MCF 10A (cell line): ENCODE data around the gene CAMKMT. TPM values are rescaled to one million over a fixed set of nuclear protein-coding genes. Genes with fewer than 3 reads are reported as not detected.

Experiments
- BruUV-seq: library from RNA; stranded (reverse); fragments of 400-500 nt; replicated peaks from 2 replicates; lab custom pipeline; 2021; lab: Mats Ljungman, UMichigan
- CTCF ChIA-PET: fragments of 300-600 bp; sonication (Branson Sonifier 250); formaldehyde crosslinking; extraction: SDS; loops from one replicate; lab custom pipeline; 2021; ENCODE audit warnings: antibody characterized with exemption, inconsistent platforms; lab: Yijun Ruan, JAX
- POLR2A ChIA-PET: fragments of 300-600, 350-650 bp; sonication (Branson Sonifier 250); formaldehyde crosslinking; extraction: SDS; loops from one replicate; lab custom pipeline; 2020; ENCODE audit warnings: antibody characterized with exemption, inconsistent platforms; lab: Yijun Ruan, JAX
- DNase-seq: peaks from one replicate; pipeline ENCODE4 v3.0.0-alpha.2; 2018; ENCODE audit not compliant: unreplicated experiment
- H3K27ac Mint-ChIP-seq: one replicate; pipeline ENCODE4 v1.8.0; 2022; ENCODE audit warnings: mild to moderate bottlenecking, low read depth, mixed read lengths; ENCODE audit not compliant: unreplicated experiment
- H3K27me3 Mint-ChIP-seq: one replicate; pipeline ENCODE4 v1.8.0; 2022; ENCODE audit warnings: mixed read lengths; ENCODE audit not compliant: insufficient read depth, unreplicated experiment
- H3K36me3 Mint-ChIP-seq: one replicate; pipeline ENCODE4 v1.8.0; 2022; ENCODE audit warnings: mild to moderate bottlenecking, moderate library complexity, mixed read lengths; ENCODE audit not compliant: insufficient read depth, unreplicated experiment
- H3K4me1 Mint-ChIP-seq: one replicate; pipeline ENCODE4 v1.8.0; 2022; ENCODE audit warnings: mixed read lengths; ENCODE audit not compliant: insufficient read depth, unreplicated experiment
- H3K4me3 Mint-ChIP-seq: one replicate; pipeline ENCODE4 v1.8.0; 2022; ENCODE audit warnings: mild to moderate bottlenecking, moderate library complexity, mixed read lengths; ENCODE audit not compliant: unreplicated experiment
- H3K9me3 Mint-ChIP-seq: one replicate; pipeline ENCODE4 v1.8.0; 2022; ENCODE audit warnings: mixed read lengths; ENCODE audit not compliant: unreplicated experiment
- intact Hi-C: fragments of 100-400 bp; cut with micrococcal nuclease; formaldehyde crosslinking; loops from 2 replicates; pipeline ENCODE4 v1.14.1; 2022
- total RNA-seq: library from RNA; stranded (reverse); gene quantifications from 2 replicates; pipeline ENCODE4 v1.2.3, GENCODE V29; 2022
- TF ChIP-seq, protein P1 (sequence below): fragments of 200-600 bp; IDR thresholded peaks from one replicate; pipeline ENCODE4 v1.8.0; 2022; ENCODE audit warnings: antibody characterized with exemption, mild to moderate bottlenecking; ENCODE audit not compliant: unreplicated experiment

CAMKMT gene
- total RNA-seq, 1 experiment from 2014 or later = 9.9 TPM

DNA sequence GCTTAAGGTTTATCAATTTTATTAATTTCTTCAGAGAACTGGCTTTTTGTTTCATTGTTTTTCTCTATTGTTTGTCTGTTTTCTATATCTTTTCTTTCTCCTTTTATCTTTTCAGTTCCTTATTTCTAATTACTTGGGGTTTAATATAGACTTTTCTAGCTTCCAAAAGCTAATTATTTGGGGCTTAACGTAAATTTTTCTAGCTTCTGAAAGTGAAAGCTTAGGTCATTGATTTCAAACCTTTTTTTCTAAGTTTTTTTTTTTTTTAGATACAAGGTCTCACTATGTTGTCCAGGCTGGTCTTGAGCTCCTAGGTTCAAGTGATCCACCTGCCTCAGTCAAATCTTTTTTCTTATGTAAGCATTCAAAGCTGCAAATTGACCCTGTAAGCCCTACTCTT lies 266.6 kb downstream of the CAMKMT start:
- POLR2A ChIA-PET = interaction anchor here (0.5 kb wide), 1 partner anchor 135 kb away, joined by 3 read pairs; no protein-coding TSS in a partner anchor
- no peak overlapping the region for H3K27ac Mint-ChIP-seq
- TF ChIP-seq, protein P1, sequence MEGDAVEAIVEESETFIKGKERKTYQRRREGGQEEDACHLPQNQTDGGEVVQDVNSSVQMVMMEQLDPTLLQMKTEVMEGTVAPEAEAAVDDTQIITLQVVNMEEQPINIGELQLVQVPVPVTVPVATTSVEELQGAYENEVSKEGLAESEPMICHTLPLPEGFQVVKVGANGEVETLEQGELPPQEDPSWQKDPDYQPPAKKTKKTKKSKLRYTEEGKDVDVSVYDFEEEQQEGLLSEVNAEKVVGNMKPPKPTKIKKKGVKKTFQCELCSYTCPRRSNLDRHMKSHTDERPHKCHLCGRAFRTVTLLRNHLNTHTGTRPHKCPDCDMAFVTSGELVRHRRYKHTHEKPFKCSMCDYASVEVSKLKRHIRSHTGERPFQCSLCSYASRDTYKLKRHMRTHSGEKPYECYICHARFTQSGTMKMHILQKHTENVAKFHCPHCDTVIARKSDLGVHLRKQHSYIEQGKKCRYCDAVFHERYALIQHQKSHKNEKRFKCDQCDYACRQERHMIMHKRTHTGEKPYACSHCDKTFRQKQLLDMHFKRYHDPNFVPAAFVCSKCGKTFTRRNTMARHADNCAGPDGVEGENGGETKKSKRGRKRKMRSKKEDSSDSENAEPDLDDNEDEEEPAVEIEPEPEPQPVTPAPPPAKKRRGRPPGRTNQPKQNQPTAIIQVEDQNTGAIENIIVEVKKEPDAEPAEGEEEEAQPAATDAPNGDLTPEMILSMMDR = no peak
- BruUV-seq = no TSS peak
- CTCF ChIA-PET = interaction anchor here (0.7 to 1.2 kb wide), 4 partner anchors 10 to 902 kb away, joined by 3 to 4 read pairs (median 3); no protein-coding TSS in a partner anchor
- H3K36me3 Mint-ChIP-seq = no peaks in the 10 kb centered on the region
- H3K4me3 Mint-ChIP-seq = no peak overlapping the region
- no peak for DNase-seq
- H3K4me1 Mint-ChIP-seq = no peaks in the 10 kb centered on the region
- H3K9me3 Mint-ChIP-seq = peaks cover 4% of the 10 kb centered on the region
- intact Hi-C loops = no loop called here
- H3K27me3 Mint-ChIP-seq = no peaks in the 10 kb centered on the region

DNA sequence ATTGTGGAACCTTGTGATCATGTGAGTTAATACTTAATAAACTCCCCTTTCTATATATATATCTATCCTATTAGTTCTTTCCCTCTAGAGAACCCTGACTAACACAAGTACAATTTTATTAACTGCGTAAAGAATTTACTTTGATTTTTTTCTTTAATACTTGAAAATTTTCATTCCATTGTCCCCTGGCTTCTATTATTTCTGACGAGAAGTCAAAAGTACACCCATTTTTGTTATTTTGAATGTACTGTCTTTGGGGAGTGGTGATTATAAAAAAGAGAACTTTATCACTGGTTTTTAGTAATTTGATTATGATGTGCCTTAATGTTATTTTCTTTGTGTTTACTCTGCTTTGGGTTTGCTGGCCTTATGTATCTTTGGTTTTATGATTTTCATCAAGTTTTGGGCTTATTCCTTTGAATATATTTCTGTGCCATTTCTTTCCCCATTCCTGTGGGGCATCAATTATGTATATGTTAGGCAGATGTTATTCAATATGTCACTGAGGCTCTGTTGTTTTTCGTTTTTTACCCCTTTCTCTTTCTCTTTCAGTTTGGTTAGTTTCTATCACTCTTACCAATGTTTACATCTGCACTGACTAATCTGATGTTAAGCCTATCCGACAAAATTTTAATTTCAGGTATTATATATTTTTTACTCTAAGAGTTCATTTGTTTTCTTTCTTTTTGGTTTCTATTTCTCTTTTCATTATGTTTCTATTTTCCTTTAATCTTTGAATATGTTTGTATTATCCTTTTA lies 271.4 kb downstream of the CAMKMT start:
- CTCF ChIA-PET = no interaction called here
- intact Hi-C loops = no loop called here

DNA sequence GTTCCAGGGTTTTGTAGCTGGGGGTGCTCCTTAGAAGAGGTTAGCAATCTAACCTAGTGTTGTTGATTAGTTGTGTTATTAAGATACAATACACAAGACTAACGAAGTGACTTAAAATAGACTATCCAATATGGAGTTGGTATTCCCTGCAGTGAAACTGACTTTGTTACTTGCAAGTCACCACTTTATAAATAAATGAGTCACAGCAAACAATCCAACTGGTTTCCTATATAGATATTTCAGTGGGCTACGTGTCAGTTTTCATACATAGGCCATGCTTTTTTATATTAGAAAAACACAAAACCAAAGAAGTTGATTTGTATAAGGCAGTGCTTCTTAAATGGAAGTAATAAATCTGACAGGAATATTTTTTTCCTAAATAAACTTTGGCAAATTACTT lies 274.0 kb downstream of the CAMKMT start:
- Mint-ChIP-seq H3K4me3 (no peak overlapping the region), H3K27ac (no peak overlapping the region), H3K9me3 (peaks cover 16% of the 10 kb centered on the region), H3K4me1 (no peaks in the 10 kb centered on the region), H3K36me3 (no peaks in the 10 kb centered on the region), H3K27me3 (no peaks in the 10 kb centered on the region)
- intact Hi-C loops = no loop called here
- DNase-seq = no peak
- ChIA-PET POLR2A (interaction anchor here (1.0 kb wide), 1 partner anchor 11 kb away, joined by 3 read pairs; no protein-coding TSS in a partner anchor), CTCF (interaction anchor here (0.9 kb wide), 1 partner anchor 81 kb away, joined by 3 read pairs; no protein-coding TSS in a partner anchor)
- TF ChIP-seq, protein P1 = no peak
- BruUV-seq = no TSS peak

More for the DNA sequence above, 271.4 kb downstream of the CAMKMT start:
- H3K4me1 Mint-ChIP-seq = no peaks in the 10 kb centered on the region
- H3K36me3 Mint-ChIP-seq = no peaks in the 10 kb centered on the region
- H3K9me3 Mint-ChIP-seq = peaks cover 16% of the 10 kb centered on the region
- no peak for DNase-seq
- H3K27me3 Mint-ChIP-seq = no peaks in the 10 kb centered on the region
- BruUV-seq = no TSS peak
- TF ChIP-seq, protein P1 = no peak
- H3K27ac Mint-ChIP-seq = no peak overlapping the region
- POLR2A ChIA-PET = interaction anchor here (0.6 kb wide), 1 partner anchor 10 kb away, joined by 3 read pairs; no protein-coding TSS in a partner anchor
- H3K4me3 Mint-ChIP-seq = no peak overlapping the region

DNA sequence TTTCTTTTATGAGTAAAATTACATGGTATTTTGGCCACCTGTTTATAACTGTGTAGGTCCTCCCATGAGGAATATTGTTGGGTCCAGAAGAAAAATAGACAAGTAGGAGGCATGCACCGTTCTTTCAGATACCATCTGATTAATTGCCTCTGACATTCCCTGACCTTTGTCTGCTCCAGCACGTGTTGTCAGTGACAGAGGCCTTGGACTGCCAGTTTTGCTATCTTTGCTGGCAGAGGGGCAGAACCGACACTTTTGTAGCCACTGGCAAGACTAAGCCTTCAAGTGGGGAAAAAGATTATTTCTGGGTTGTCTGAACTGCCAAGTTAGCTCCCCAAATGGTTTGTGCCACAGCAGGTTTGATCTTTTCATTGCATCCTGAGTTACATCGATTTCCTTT lies 276.9 kb downstream of the CAMKMT start:
- BruUV-seq = no TSS peak
- TF ChIP-seq, protein P1 = no peak
- intact Hi-C loops = no loop called here
- POLR2A ChIA-PET = no interaction called here
- H3K27ac Mint-ChIP-seq = no peak overlapping the region
- peaks cover 9% of the 10 kb centered on the region for H3K9me3 Mint-ChIP-seq
- H3K27me3 Mint-ChIP-seq = no peaks in the 10 kb centered on the region
- H3K4me1 Mint-ChIP-seq = no peaks in the 10 kb centered on the region
- H3K36me3 Mint-ChIP-seq = no peaks in the 10 kb centered on the region
- H3K4me3 Mint-ChIP-seq = no peak overlapping the region
- no peak for DNase-seq
- CTCF ChIA-PET = no interaction called here
